Ascending aorta (tissue), 2 donors: ENCODE data around the gene SYT1. TPM values are rescaled to one million over a fixed set of nuclear protein-coding genes. Genes with fewer than 3 reads are reported as not detected.

Experiments used
- DNase-seq, 2 donors: peaks; one replicate each; pipeline ENCODE4 v3.0.0-alpha.2; 2019; ENCODE audit warnings: low spot score in 2 of 2
- H3K27ac ChIP-seq, 2 donors: fragments of 200-600 bp; sonication (generic); one replicate each; pipeline ENCODE4 v1.5.1; 2016 to 2017; ENCODE audit warnings: mild to moderate bottlenecking in 1 of 2
- H3K27me3 ChIP-seq: fragments of 200-600 bp; sonication (generic); one replicate; pipeline ENCODE4 v1.5.1; 2017
- H3K36me3 ChIP-seq, 2 donors: fragments of 200-600 bp; sonication (generic); one replicate each; pipeline ENCODE4 v1.5.1; 2016
- H3K4me1 ChIP-seq, 2 donors: fragments of 200-600 bp; sonication (generic); one replicate each; pipeline ENCODE4 v1.5.1; 2016 to 2017; ENCODE audit warnings: mild to moderate bottlenecking in 1 of 2
- H3K4me3 ChIP-seq, 2 donors: fragments of 200-600 bp; sonication (generic); one replicate each; pipeline ENCODE4 v1.5.1; 2016 to 2017; ENCODE audit warnings: mild to moderate bottlenecking in 1 of 2
- H3K9me3 ChIP-seq, 2 donors: fragments of 200-600 bp; sonication (generic); one replicate each; pipeline ENCODE4 v1.5.1; 2016
- CTCF ChIP-seq, 3 experiments: fragments of 200-600 bp in 2 of 3; fragments of 450-650 bp in 1 of 3; sonication (generic) in 2 of 3; IDR thresholded peaks; one replicate each; pipeline ENCODE4 v1.5.1; 2016 to 2019; ENCODE audit warnings: antibody characterized with exemption in 3 of 3, mild to moderate bottlenecking in 1 of 3, moderate library complexity in 1 of 3
- intact Hi-C: fragments of 100-400 bp; cut with DNase I; formaldehyde crosslinking; loops from one replicate; pipeline ENCODE4 v1.15.1; 2023
- total RNA-seq: library from RNA; depleted of rRNA; stranded (reverse); fragments of >200 nt; gene quantifications from one replicate; pipeline ENCODE4 v1.1.0, GENCODE V29; 2016

Gene SYT1
- total RNA-seq, 1 donor from 2014 or later: 0.64 TPM

GRCh38 chr12:78968226-78968625, 103.7 kb downstream of the SYT1 start:
- H3K9me3 ChIP-seq: no peaks in the 10 kb centered on the region
- no peaks in the 10 kb centered on the region for H3K27me3 ChIP-seq
- intact Hi-C loops: no loop called here
- no peak overlapping the region for H3K4me3 ChIP-seq
- H3K27ac ChIP-seq: no peak overlapping the region
- no peak for DNase-seq
- H3K36me3 ChIP-seq: no peaks in the 10 kb centered on the region
- H3K4me1 ChIP-seq: no peaks in the 10 kb centered on the region
- no peak for TF ChIP-seq CTCF (IDR thresholded peaks at IDR 0.05)

GRCh38 chr12:78970041-78970440, 105.5 kb downstream of the SYT1 start:
- Histone ChIP-seq H3K27me3 (no peaks in the 10 kb centered on the region), H3K4me3 (no peak overlapping the region), H3K36me3 (no peaks in the 10 kb centered on the region), H3K9me3 (no peaks in the 10 kb centered on the region), H3K4me1 (no peaks in the 10 kb centered on the region), H3K27ac (no peak overlapping the region)
- TF ChIP-seq CTCF (IDR thresholded peaks at IDR 0.05): no peak
- intact Hi-C loops: no loop called here
- DNase-seq: no peak

- intact Hi-C loops: no loop called here
- no peaks in the 10 kb centered on the region for H3K27me3 ChIP-seq
- H3K4me1 ChIP-seq: no peaks in the 10 kb centered on the region
- DNase-seq: no peak
- TF ChIP-seq CTCF (IDR thresholded peaks at IDR 0.05): no peak
- no peak overlapping the region for H3K4me3 ChIP-seq
- no peak overlapping the region for H3K27ac ChIP-seq
- no peaks in the 10 kb centered on the region for H3K36me3 ChIP-seq
- no peaks in the 10 kb centered on the region for H3K9me3 ChIP-seq
Measured at GRCh38 chr12:78977304-78977867, 112.8 kb downstream of the SYT1 start.

- Histone ChIP-seq H3K36me3 (no peaks in the 10 kb centered on the region), H3K4me3 (no peak overlapping the region), H3K9me3 (no peaks in the 10 kb centered on the region), H3K27me3 (no peaks in the 10 kb centered on the region), H3K27ac (no peak overlapping the region), H3K4me1 (no peaks in the 10 kb centered on the region)
- TF ChIP-seq CTCF (IDR thresholded peaks at IDR 0.05): no peak
- intact Hi-C loops: no loop called here
- DNase-seq: no peak
Measured at GRCh38 chr12:78994168-78994791, 129.7 kb downstream of the SYT1 start.

GRCh38 chr12:79000501-79000900, 135.9 kb downstream of the SYT1 start:
- Histone ChIP-seq H3K36me3 (no peaks in the 10 kb centered on the region), H3K9me3 (no peaks in the 10 kb centered on the region), H3K4me1 (no peaks in the 10 kb centered on the region), H3K4me3 (no peak overlapping the region), H3K27me3 (no peaks in the 10 kb centered on the region), H3K27ac (no peak overlapping the region)
- no peak for TF ChIP-seq CTCF (IDR thresholded peaks at IDR 0.05)
- no peak for DNase-seq
- intact Hi-C loops: no loop called here
